Heart left ventricle (tissue), 16 donors: Measurements from ENCODE around the gene UGGT1. TPM values are rescaled to one million over a fixed set of nuclear protein-coding genes. Genes with fewer than 3 reads are reported as not detected.

ENCODE experiments used
- ATAC-seq, 4 donors: fragments of 200-7000 bp; cut with Tn5 transposase; one replicate each; pipeline ENCODE4 v1.9.1; 2020 to 2022; ENCODE audit warnings: moderate library complexity in 4 of 4, mild to moderate bottlenecking in 3 of 4, moderate number of reproducible peaks in 1 of 4
- DNase-seq, 5 donors: peaks; one replicate each; pipeline ENCODE4 v3.0.0-alpha.2; 2020
- H3K27ac ChIP-seq, 12 donors: fragments of 200-600 bp; sonication (generic) in 4 of 12; one replicate each; pipeline versions ENCODE4 v1.5.0 to v1.8.0; 2016 to 2022; ENCODE audit warnings: mild to moderate bottlenecking in 2 of 12
- H3K27me3 ChIP-seq, 9 donors: fragments of 200-600 bp; sonication (generic) in 2 of 9; one replicate each; pipeline versions ENCODE4 v1.5.1 to v1.8.0; 2016 to 2022; ENCODE audit warnings: mild to moderate bottlenecking in 3 of 9
- H3K36me3 ChIP-seq, 9 donors: fragments of 200-600 bp; sonication (generic) in 2 of 9; one replicate each; pipeline versions ENCODE4 v1.5.0 to v1.8.0; 2018 to 2022; ENCODE audit warnings: mild to moderate bottlenecking in 2 of 9
- H3K4me1 ChIP-seq, 12 donors: fragments of 200-600 bp; sonication (generic) in 4 of 12; one replicate each; pipeline versions ENCODE4 v1.5.0 to v1.8.0; 2016 to 2022; ENCODE audit warnings: mild to moderate bottlenecking in 3 of 12
- H3K4me3 ChIP-seq, 12 donors: fragments of 200-600 bp; sonication (generic) in 4 of 12; one replicate each; pipeline versions ENCODE4 v1.5.0 to v1.8.0; 2017 to 2022; ENCODE audit warnings: mild to moderate bottlenecking in 9 of 12, moderate library complexity in 4 of 12
- H3K9me3 ChIP-seq, 12 donors: fragments of 200-600 bp; sonication (generic) in 4 of 12; one replicate each; pipeline versions ENCODE4 v1.5.0 to v1.8.0; 2016 to 2022; ENCODE audit warnings: mild to moderate bottlenecking in 1 of 12
- POLR2A ChIP-seq, 2 donors: fragments of 450-650 bp; IDR thresholded peaks; one replicate each; pipeline ENCODE4 v1.6.1; 2017; ENCODE audit warnings: antibody characterized with exemption in 2 of 2, mild to moderate bottlenecking in 2 of 2, moderate library complexity in 2 of 2
- WGBS, 4 donors: extraction: QIAGEN DNeasy Blood & Tissue Kit in 2 of 4; methylation state at CpG; one replicate each; pipeline versions ENCODE4 v1.1.5 to v1.1.7; 2013 to 2018; 5-methylcytosine and 5-hydroxymethylcytosine counted together
- intact Hi-C, 10 donors: fragments of 100-400 bp; cut with DNase I; formaldehyde crosslinking; loops; one replicate each; pipeline versions ENCODE4 v1.11.1 to v1.14.2; 2022
- polyA plus RNA-seq, 2 donors: library from polyadenylated mRNA; stranded (reverse); fragments of 200-250 nt; gene quantifications; one replicate each; pipeline ENCODE4 v1.2.3, GENCODE V29; 2013
- total RNA-seq, 9 donors: library from RNA; depleted of rRNA in 2 of 9; stranded (reverse); fragments of >200 nt in 2 of 9; fragmentation: NEBNext Ultra II Directional in 3 of 9; extraction: Animal tissue kit (Norgen Biotek cat#: 25700) in 3 of 9; gene quantifications; one replicate each; pipeline versions ENCODE4 v1.1.0 to v1.2.4, GENCODE V29; 2016 to 2023
- TF ChIP-seq, protein P1 (sequence below), 12 donors: fragments of 200-600 bp; sonication (generic) in 4 of 12; IDR thresholded peaks; one replicate each; pipeline versions ENCODE4 v1.5.0 to v1.8.0; 2018 to 2022; ENCODE audit warnings: antibody characterized with exemption in 12 of 12, mild to moderate bottlenecking in 5 of 12
- donor health status: ischemic (EF 13 %, LVEDD 7.1; RV severe dilation, severe dysfunction).
- donor health status: healthy with polysubstance abuse.
- donor health status: DM: no; HTN: yes; CAD: no.
- donor health status: DM: no; HTN: no; CAD: no.
- donor health status: ischemic (EF 25% LVEDD 6.9; RV normal size, moderate dysfunction).
- donor health status: ischemic (EF 25% LVEDD 5.7; RV mildly dilated, moderate dysfunction).
- donor health status: healthy.
- donor health status: DM: yes; HTN: yes; CAD: no.
- donor health status: ischemic (EF 35%, LVEDD 5.7; RV mildly dilated, moderate dysfunction).
- donor health status: nonischemic (EF 11% LVEDD 7.7; RV severe dilation, severe dysfunction).
- donor health status: DM: yes; HTN: yes; CAD: no.
- donor health status: PGD.
- donor health status: ischemic (EF 29% LVEDD 5.4; RV normal size, mild dysfunction).
- donor health status: nonischemic (EF 23%, LVEDD 6.1; RV moderate dilation, normal function).

Gene UGGT1
- total and polyA plus RNA-seq, 11 donors = 5.8 to 77.4 (median 32.0) TPM

DNA sequence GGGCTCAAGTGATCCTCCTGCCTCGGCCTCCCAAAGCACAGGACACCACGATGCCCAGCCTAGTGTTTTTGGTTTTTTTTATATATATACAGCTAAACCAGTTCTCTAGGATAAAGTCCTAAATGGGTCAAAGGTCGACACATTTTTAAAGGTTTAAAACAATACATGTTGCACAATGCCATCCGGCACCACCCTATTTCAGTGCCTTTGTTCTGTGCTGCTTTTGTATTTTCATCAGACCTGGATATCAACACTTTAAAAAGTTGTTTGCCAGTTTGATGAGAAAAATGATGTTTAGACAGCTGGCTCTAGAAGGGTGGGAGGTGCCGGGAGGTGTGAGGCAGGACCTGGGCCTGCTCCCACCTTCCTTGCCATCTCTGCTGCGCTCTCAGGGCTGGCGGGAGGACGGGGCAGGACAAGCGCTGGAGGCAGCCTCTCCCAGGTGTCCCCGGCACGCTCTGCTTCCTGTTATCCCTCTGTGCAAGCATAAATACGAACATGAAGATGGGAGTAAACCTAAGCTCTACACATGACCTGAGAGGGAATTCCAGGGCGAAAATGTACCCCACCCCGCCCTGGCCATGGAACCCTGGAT lies 124.0 kb downstream of the UGGT1 start:
- no peaks in the 10 kb centered on the region for H3K9me3 ChIP-seq
- no peaks in the 10 kb centered on the region for H3K36me3 ChIP-seq
- no peak overlapping the region for H3K4me3 ChIP-seq
- no peaks in the 10 kb centered on the region for H3K27me3 ChIP-seq
- ATAC-seq (no peak), DNase-seq (no peak)
- H3K4me1 ChIP-seq = no peaks in the 10 kb centered on the region
- WGBS, 4 donors = 84 to 92% (median 87%) methylated on average over 14 of the region's 14 CpGs
- intact Hi-C loops = no loop called here
- H3K27ac ChIP-seq = no peak overlapping the region
- TF ChIP-seq, protein P1, sequence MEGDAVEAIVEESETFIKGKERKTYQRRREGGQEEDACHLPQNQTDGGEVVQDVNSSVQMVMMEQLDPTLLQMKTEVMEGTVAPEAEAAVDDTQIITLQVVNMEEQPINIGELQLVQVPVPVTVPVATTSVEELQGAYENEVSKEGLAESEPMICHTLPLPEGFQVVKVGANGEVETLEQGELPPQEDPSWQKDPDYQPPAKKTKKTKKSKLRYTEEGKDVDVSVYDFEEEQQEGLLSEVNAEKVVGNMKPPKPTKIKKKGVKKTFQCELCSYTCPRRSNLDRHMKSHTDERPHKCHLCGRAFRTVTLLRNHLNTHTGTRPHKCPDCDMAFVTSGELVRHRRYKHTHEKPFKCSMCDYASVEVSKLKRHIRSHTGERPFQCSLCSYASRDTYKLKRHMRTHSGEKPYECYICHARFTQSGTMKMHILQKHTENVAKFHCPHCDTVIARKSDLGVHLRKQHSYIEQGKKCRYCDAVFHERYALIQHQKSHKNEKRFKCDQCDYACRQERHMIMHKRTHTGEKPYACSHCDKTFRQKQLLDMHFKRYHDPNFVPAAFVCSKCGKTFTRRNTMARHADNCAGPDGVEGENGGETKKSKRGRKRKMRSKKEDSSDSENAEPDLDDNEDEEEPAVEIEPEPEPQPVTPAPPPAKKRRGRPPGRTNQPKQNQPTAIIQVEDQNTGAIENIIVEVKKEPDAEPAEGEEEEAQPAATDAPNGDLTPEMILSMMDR (IDR thresholded peaks at IDR 0.05) = no peak
- no peak for TF ChIP-seq POLR2A (IDR thresholded peaks at IDR 0.05)

DNA sequence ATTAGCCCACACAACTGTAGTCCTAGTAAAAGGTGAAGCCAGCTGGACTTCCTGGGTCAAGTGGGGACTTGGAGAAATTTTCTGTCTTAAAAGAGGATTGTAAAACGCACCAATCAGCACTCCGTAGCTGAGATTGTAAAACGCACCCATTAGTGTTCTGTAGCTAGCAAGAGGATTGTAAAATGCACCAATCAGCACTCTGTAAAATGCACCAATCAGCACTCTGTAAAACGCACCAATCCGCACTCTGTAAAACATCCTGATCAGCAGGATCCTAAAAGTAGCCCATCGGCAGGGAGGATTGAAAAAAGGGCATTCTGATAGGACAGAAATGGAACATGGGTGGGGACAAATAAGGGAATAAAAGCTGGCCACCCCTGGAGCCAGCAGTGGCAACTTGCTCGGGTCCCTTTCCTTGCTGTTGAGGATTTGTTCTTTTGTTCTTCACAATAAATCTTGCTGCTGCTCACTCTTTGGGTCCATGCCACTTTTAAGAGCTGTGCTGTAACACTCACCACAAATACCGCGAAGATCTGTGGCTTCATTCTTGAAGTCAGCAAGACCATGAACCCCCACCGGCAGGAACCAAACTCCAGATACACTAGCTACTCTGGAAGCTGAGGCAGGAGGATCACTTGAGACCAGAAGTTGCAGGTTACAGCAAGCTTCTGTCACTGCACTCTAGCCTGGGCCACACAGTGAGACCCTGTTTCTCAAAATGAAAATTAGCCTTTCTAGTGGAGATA lies 125.1 kb downstream of the UGGT1 start:
- Histone ChIP-seq H3K36me3 (no peaks in the 10 kb centered on the region), H3K27ac (no peak overlapping the region), H3K4me3 (no peak overlapping the region), H3K4me1 (no peaks in the 10 kb centered on the region), H3K9me3 (no peaks in the 10 kb centered on the region), H3K27me3 (no peaks in the 10 kb centered on the region)
- DNase-seq (no peak), ATAC-seq (no peak)
- intact Hi-C loops = no loop called here
- WGBS, 4 donors = 91 to 93% (median 92%) methylated on average over 8 to 10 of the region's 10 CpGs
- TF ChIP-seq, protein P1 (IDR thresholded peaks at IDR 0.05) = no peak
- no peak for TF ChIP-seq POLR2A (IDR thresholded peaks at IDR 0.05)

DNA sequence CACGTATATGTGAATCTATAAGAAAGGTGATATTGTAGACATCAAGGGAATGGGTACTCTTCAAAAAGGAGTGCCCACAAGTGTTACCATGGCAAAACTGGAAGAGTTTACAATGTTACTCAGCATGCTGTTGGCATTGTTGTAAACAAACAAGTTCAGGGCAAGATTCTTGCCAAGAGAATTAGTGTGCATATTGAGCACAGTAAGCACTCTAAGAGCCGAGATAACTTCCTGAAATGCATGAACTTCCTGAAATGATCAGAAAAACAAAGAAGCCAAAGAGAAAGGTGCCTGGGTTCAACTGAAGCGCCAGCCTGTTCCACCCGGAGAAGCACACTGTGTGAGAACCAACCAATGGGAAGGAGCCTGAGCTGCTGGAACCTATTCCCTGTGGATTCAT lies 126.7 kb downstream of the UGGT1 start:
- 59 to 71% (median 63%) methylated on average over 4 of the region's 4 CpGs for WGBS, 4 donors
- H3K27ac ChIP-seq = no peak overlapping the region
- no peaks in the 10 kb centered on the region for H3K27me3 ChIP-seq
- no peak overlapping the region for H3K4me3 ChIP-seq
- intact Hi-C loops = no loop called here
- H3K9me3 ChIP-seq = no peaks in the 10 kb centered on the region
- no peak for ATAC-seq
- H3K4me1 ChIP-seq = no peaks in the 10 kb centered on the region
- DNase-seq = no peak
- H3K36me3 ChIP-seq = no peaks in the 10 kb centered on the region
- TF ChIP-seq, protein P1 (IDR thresholded peaks at IDR 0.05) = no peak
- TF ChIP-seq POLR2A (IDR thresholded peaks at IDR 0.05) = no peak

DNA sequence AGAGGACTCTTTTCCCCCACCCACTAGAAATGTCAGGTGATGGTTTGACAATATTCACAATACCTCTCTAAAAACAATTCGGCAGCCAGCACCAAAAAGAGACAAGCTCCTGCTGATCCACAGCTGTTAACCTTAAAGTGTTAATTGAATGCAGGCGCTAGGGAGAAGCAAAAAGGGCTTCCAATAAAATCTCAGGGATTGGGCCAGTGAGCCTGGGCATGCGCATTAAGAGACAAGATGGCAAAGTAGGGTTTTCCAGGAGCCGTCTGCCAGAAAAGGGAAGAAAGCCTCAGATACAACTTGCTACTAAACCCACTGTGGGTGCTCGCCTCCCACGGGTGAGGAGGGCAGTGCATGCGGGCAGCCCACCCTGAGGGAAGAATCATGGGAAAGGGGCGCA lies 128.9 kb downstream of the UGGT1 start:
- intact Hi-C loops = no loop called here
- no peak for DNase-seq
- TF ChIP-seq, protein P1 (IDR thresholded peaks at IDR 0.05) = no peak
- TF ChIP-seq POLR2A (IDR thresholded peaks at IDR 0.05) = no peak
- Histone ChIP-seq H3K9me3 (no peaks in the 10 kb centered on the region), H3K36me3 (no peaks in the 10 kb centered on the region), H3K4me1 (no peaks in the 10 kb centered on the region), H3K4me3 (no peak overlapping the region), H3K27ac (no peak overlapping the region), H3K27me3 (no peaks in the 10 kb centered on the region)
- ATAC-seq = no peak
- WGBS, 4 donors = 75 to 79% (median 77%) methylated on average over 8 of the region's 8 CpGs
